Stimulated activated CD8-positive, alpha-beta memory T cell treated with anti-CD3 and anti-CD28 coated beads, Interleukin-7, amount 100 ng/mL, for 24 hours (primary cell): Measurements from ENCODE around the gene COX6A2.

Experiments
- DNase-seq: peaks from one replicate; pipeline ENCODE4 v3.0.0-alpha.2; 2020; ENCODE audit warnings: low read depth

COX6A2 gene

GRCh38 chr16:31409433-31409832, 18.7 kb downstream of the COX6A2 start:
- no peak for DNase-seq

GRCh38 chr16:31407406-31407805, 20.8 kb downstream of the COX6A2 start:
- no peak for DNase-seq

GRCh38 chr16:31404353-31405064, 23.7 kb downstream of the COX6A2 start:
- no peak for DNase-seq

- DNase-seq = no peak
Observed at GRCh38 chr16:31403590-31404352, 24.4 kb downstream of the COX6A2 start.

- DNase-seq = no peak
Observed at GRCh38 chr16:31402687-31403086, 25.5 kb downstream of the COX6A2 start.

GRCh38 chr16:31401436-31401835, 26.7 kb downstream of the COX6A2 start:
- no peak for DNase-seq

- no peak for DNase-seq
Observed at GRCh38 chr16:31400191-31400590, 28.0 kb downstream of the COX6A2 start.

- no peak for DNase-seq
Observed at GRCh38 chr16:31397701-31398100, 30.5 kb downstream of the COX6A2 start.

- DNase-seq = no peak
Observed at GRCh38 chr16:31397096-31397660, 31.0 kb downstream of the COX6A2 start.

GRCh38 chr16:31395647-31396046, 32.5 kb downstream of the COX6A2 start:
- DNase-seq = no peak

GRCh38 chr16:31393056-31393455, 35.1 kb downstream of the COX6A2 start, which contains the start of gene ITGAD:
TSS of gene ITGAD (plus strand) at chr16:31393335. CDS start at chr16:31393361, 26 bp downstream.
- DNase-seq = no peak

- DNase-seq = no peak
Observed at GRCh38 chr16:31390504-31391041, 37.6 kb downstream of the COX6A2 start.

GRCh38 chr16:31388535-31388934, 39.6 kb downstream of the COX6A2 start:
- DNase-seq = no peak

GRCh38 chr16:31386157-31386984, 41.8 kb downstream of the COX6A2 start:
- no peak for DNase-seq

GRCh38 chr16:31385680-31386079, 42.5 kb downstream of the COX6A2 start:
- no peak for DNase-seq

- DNase-seq = peak; percentile 41
Observed at GRCh38 chr16:31382485-31383161, 45.5 kb downstream of the COX6A2 start.

- no peak for DNase-seq
Observed at GRCh38 chr16:31380201-31380600, 48.0 kb downstream of the COX6A2 start.
